Stimulated activated effector memory CD8-positive, alpha-beta T cell treated with anti-CD3 and anti-CD28 coated beads, Interleukin-12 subunit alpha, Interleukin-12 subunit beta, amount 100 ng/mL, for 72 hours (primary cell): ENCODE data around the gene GMPR2.
A peak's percentile ranks its signal among the peaks of the same experiment; 100 is the strongest.

ENCODE experiments used
- ATAC-seq: fragments of 150-1000 bp; cut with Tn5 transposase; 2 replicates; pipeline ENCODE4 v1.10.0; 2021
- DNase-seq, 2 donors: peaks; one replicate each; pipeline ENCODE4 v3.0.0; 2021 to 2022; ENCODE audit warnings: low spot score in 2 of 2
- H3K27ac Mint-ChIP-seq: one replicate; pipeline ENCODE4 v1.8.0; 2022; ENCODE audit warnings: mild to moderate bottlenecking, mixed read lengths
- H3K36me3 Mint-ChIP-seq: one replicate; pipeline ENCODE4 v1.8.0; 2022; ENCODE audit warnings: mild to moderate bottlenecking, mixed read lengths
- H3K4me1 Mint-ChIP-seq: one replicate; pipeline ENCODE4 v1.8.0; 2022; ENCODE audit warnings: mixed read lengths
- H3K4me3 Mint-ChIP-seq: one replicate; pipeline ENCODE4 v1.8.0; 2022; ENCODE audit warnings: mild to moderate bottlenecking, mixed read lengths
- H3K9me3 Mint-ChIP-seq: one replicate; pipeline ENCODE4 v1.8.0; 2022; ENCODE audit warnings: mixed read lengths

Gene GMPR2

DNA sequence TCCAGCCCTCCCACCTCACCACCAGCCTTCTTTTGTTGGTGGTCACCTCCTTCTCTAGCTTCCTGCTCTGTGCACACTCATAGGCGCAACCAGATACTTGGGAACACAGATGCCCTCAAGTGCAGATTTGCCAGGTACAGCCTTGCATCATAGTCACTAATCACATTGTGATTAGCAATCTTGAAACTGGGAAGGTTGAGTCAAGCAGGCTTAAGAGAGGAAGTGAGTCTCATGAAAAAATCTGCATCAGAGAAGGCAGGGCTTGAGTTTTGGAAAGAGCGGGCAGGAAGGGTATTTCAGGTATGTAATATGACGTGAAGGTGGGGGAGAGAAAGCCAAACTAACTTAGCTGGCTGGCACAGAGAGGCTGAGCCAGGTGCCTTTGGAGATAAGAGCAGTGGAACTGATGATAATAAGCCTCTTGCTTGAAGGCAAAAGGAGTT, 41.4 kb downstream of the GMPR2 start:
- Mint-ChIP-seq H3K36me3 (peaks cover 10% of the 10 kb centered on the region), H3K27ac (peak overlapping the region; percentile 0), H3K4me3 (peak overlapping the region; percentile 16), H3K9me3 (no peaks in the 10 kb centered on the region), H3K4me1 (peaks cover 59% of the 10 kb centered on the region)
- peak; percentile 22 to 74 for DNase-seq
- peak; percentile 77 for ATAC-seq

DNA sequence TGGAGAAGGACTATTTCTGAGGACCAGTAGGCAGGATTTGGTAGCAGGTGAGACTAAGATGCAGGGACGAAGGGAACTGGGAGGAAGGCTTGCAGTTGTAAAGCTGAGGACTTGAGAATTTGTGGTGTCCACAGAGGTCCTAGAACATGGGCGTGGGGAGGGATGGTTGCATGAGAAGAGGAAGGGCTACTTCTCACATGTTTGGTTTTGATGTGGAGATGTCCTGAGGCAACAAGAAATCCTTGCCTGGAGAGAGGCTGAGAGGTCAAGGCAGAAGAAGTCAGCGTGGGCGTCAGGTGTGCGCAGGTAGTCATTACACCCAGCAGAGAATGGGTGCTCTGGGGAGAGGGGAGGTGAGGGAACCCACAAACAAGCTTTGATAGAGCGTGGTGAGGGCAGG, 44.3 kb downstream of the GMPR2 start:
- Mint-ChIP-seq H3K4me3 (no peak overlapping the region), H3K4me1 (peaks cover 52% of the 10 kb centered on the region), H3K36me3 (peaks cover under 1% of the 10 kb centered on the region), H3K9me3 (no peaks in the 10 kb centered on the region), H3K27ac (peak overlapping the region; percentile 67)
- no peak for ATAC-seq
- no peak for DNase-seq

DNA sequence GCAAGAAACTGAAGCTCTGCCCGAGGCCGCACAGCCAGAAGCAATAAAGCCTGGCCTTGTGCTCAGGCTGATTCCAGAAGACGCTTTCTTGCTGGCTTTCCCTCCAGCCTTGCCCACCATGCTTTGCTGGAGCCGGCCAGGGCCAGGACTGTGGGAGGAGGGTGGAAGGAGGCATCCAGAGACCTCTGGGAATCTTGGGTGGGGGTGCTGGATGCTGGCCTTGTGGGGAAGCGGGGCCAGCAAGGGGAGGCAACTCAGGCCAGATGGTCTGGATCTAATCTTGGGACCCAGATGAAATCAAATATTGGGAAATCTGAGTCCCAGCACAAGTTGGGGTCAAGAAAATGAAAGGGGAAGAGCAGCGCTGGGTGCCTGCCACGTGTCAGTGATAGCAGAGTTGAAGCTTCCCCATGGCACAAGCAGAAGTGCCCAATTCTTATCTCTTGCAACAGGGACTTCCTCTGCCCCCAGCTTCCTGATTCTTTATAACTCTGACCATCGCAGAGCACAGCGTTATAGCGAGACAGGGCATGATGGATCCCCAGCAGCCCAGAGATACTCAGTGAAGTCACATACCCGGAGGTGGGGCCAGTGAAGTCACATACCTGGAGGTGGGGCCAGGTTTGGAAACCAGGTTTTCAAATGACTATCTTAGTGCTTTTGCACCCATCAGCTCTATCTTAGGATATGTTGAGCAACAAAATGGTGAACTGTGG, 45.0 kb downstream of the GMPR2 start:
- Mint-ChIP-seq H3K4me3 (no peak overlapping the region), H3K4me1 (peaks cover 45% of the 10 kb centered on the region), H3K36me3 (no peaks in the 10 kb centered on the region), H3K9me3 (no peaks in the 10 kb centered on the region), H3K27ac (peak overlapping the region; percentile 30)
- DNase-seq: no peak
- no peak for ATAC-seq

DNA sequence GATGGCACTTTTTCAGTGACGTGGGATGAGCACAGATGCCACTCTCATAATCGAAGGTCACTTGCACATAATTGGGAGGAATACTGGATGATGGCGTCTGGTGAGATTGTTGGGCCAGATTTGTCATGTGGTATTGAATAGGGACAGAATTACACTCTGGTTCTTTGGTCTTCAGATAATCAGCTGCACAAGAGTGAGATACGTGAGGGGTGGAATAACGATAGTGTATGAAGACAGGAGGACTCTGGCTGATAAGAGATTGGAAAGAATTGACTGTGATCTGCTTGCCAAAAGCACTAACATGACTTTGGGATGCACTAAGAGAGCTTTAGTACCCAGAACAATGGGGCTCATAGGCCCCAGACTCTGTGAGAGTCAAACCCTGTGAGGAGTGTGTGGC, 45.7 kb downstream of the GMPR2 start:
- DNase-seq: no peak
- ATAC-seq: no peak

DNA sequence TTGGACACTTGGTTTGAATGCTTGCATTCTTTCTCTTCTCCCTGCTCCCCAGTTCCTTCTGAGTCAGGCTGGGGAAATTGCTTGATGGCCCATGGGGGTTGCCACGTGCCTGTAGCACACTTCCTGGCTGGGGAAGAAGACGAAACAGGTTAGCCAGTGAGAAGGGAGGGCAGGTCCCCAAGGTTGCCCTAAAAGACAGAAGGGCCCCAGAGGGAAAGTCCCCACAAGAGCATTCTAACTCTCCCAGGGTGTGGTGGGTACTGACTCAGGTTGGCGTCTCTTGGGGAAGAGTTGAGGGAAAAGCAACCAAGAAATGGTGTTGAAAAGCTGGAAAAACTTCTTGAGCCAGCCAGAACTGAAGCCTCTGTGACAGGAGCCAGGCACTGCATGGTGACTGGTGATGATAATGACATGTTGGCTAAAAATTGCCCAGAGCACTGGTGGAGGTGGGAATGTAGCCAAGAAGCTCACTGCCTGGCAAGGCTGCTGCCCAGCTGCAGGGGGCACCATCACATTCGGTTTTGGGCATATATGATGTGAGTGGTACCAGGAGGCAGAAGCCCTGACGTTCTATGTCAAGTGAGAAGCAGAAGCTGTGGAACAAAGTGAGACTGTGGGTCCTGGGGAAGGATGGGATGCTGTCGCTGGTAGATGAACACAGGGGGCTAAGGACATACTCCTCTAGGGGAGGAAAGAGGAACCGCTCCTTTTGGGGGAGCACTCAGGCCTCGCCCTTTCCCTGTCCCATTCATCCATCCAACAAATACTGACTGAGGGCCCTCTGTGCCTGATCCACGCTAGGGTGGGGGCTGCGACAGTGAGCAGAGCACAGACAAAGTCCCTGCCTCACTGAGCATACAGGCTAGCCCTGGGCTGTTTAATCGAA, 46.8 kb downstream of the GMPR2 start:
- Mint-ChIP-seq H3K36me3 (no peaks in the 10 kb centered on the region), H3K9me3 (no peaks in the 10 kb centered on the region), H3K4me3 (peak overlapping the region; percentile 25), H3K27ac (peak overlapping the region; percentile 69), H3K4me1 (peaks cover 27% of the 10 kb centered on the region)
- ATAC-seq: peak; percentile 86
- DNase-seq: no peak

More for the DNA sequence above, 45.7 kb downstream of the GMPR2 start:
- no peaks in the 10 kb centered on the region for H3K9me3 Mint-ChIP-seq
- H3K36me3 Mint-ChIP-seq: no peaks in the 10 kb centered on the region
- peaks cover 38% of the 10 kb centered on the region for H3K4me1 Mint-ChIP-seq
- peak overlapping the region; percentile 30 for H3K27ac Mint-ChIP-seq
- no peak overlapping the region for H3K4me3 Mint-ChIP-seq

DNA sequence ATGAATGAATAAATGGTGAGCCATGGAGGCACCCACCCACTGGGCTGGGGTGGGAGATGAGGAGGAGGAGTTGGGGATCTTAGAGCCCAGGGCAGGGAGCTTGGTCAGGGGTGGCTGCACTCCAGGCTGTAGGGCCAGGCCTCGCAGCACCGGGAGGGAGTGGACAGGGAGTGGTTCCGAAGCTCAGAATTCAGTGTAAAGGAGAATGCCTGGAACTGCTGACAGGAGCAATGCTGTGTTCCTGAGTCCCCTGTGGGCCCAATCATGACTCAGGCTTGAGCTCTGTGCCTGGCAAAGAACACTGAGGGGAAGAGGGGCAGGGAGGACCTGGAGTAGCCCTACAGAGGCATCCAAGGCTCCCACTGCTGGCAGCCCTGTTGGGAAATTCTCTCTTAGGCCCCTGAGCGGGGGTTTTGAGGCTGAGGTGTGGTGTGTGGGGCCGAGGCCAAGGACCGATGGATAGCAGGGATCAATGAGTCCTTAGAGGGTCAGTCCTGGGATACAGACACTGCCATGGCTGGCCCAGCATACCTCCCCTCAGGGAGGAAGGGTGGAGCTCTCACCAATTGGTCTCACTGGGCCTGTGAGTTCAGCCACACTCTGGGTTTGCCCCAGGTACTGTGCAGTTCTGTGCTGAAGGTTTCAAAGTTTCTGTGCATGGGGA, 48.2 kb downstream of the GMPR2 start:
- Mint-ChIP-seq H3K9me3 (no peaks in the 10 kb centered on the region), H3K27ac (peak overlapping the region; percentile 69), H3K36me3 (no peaks in the 10 kb centered on the region), H3K4me1 (peaks cover 27% of the 10 kb centered on the region), H3K4me3 (no peak overlapping the region)
- no peak for DNase-seq
- ATAC-seq: no peak

DNA sequence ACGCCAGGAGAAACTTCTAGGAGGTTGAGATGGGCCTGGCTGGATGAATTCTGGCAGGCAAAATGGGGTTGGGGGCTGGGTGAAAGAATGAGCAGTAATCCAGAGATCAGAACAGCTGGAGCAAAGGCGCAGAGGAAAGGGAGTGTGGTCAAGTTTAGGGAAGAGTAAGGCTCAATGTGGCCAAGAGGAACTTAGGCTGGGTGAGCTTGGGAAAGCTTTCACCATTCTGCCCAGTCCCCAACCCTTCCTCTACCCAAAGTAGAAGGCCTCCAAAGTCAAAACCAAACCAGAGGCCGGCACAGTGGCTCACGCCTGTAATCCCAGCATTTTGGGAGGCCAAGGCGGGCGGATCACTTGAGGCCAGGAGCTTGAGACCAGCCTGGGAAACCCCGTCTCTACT, 48.9 kb downstream of the GMPR2 start:
- DNase-seq: no peak
- no peak overlapping the region for H3K4me3 Mint-ChIP-seq
- H3K4me1 Mint-ChIP-seq: peaks cover 31% of the 10 kb centered on the region
- H3K27ac Mint-ChIP-seq: peak overlapping the region; percentile 69
- ATAC-seq: no peak
- no peaks in the 10 kb centered on the region for H3K9me3 Mint-ChIP-seq
- no peaks in the 10 kb centered on the region for H3K36me3 Mint-ChIP-seq

DNA sequence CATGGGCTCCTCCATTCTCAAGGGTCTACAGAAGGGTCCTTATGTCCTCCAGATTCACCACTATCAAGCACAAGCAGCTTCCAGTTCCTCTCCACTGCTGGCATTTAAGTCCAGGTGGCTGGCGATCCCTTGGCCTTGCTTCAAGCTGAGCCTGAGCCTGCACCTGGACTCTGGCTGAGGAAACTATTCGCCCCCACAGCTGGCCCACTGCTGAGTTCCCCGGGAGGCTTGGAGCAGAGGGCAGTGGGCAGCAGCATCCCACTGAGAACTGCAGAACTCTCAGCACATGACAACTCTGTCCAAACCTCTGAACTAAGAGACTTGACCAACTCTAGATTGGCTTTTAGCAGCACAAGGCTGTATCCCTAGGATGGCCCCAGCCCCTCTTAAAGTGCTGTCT, 50.0 kb downstream of the GMPR2 start:
- Mint-ChIP-seq H3K27ac (peak overlapping the region; percentile 41), H3K36me3 (no peaks in the 10 kb centered on the region), H3K9me3 (no peaks in the 10 kb centered on the region), H3K4me1 (peaks cover 24% of the 10 kb centered on the region), H3K4me3 (no peak overlapping the region)
- DNase-seq: no peak
- ATAC-seq: no peak

DNA sequence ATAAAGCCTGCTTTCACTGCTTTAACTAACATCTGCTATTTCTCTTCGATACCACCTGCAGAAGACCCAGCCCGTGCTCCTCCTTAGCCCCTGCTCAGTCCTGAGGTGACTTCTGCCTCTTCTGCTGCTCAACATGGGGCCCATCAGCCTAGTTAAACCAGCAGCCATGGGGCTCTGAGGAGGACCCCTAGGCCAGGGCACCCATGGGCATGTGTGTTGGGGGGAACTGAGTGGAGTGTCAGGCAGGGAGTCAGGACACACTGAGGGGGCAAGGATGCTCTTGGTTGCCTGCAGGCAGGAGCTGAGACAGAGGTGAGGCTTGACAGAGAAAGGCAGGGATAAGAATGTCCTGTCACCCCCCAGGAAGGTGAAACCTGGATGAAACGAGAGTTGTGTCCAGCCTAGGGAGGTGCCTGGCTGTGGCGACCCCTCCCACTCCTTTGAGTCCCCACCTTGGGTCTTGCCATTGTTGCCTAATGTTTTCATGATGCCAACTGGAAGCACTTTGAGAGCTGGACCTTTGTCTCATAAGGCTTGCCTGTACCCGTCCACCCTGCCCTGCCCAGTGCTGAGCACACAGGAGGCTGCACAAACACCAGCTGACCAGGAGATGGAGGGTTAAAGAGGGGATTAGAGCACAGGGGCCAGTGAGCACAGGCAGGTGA, 51.2 kb downstream of the GMPR2 start:
- no peaks in the 10 kb centered on the region for H3K9me3 Mint-ChIP-seq
- no peak overlapping the region for H3K4me3 Mint-ChIP-seq
- no peaks in the 10 kb centered on the region for H3K36me3 Mint-ChIP-seq
- ATAC-seq: no peak
- no peak for DNase-seq
- H3K27ac Mint-ChIP-seq: no peak overlapping the region
- H3K4me1 Mint-ChIP-seq: peaks cover 15% of the 10 kb centered on the region

DNA sequence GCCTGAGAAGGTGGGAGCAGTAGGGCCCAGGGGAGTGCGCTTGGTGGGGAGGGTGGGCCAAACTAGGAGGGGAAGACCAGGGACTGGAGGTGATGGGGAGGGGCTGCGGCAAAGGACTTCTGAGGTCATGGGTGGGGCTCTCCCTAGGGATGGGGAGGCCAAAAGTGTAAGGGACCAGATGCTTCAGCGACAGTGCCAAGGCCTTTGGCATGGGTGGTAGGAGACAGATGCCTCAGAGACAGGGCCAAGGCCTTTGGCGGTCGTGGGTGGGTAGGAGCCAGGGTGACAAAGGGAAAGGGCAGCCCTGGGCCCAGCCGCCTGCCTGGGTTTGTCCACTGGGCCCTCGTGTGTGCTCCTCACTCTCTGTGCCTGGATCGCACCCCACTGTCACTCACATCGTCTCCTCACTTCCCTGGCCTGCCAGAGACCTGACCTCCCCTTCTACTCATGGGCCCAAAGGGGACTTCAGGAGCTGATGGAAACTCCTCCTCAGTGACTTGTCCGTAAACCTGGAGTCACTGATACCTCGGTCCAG, 51.8 kb downstream of the GMPR2 start:
- no peak overlapping the region for H3K4me3 Mint-ChIP-seq
- no peaks in the 10 kb centered on the region for H3K9me3 Mint-ChIP-seq
- DNase-seq (no peak), ATAC-seq (no peak)
- H3K27ac Mint-ChIP-seq: no peak overlapping the region
- H3K4me1 Mint-ChIP-seq: peaks cover 12% of the 10 kb centered on the region
- peaks cover under 1% of the 10 kb centered on the region for H3K36me3 Mint-ChIP-seq

DNA sequence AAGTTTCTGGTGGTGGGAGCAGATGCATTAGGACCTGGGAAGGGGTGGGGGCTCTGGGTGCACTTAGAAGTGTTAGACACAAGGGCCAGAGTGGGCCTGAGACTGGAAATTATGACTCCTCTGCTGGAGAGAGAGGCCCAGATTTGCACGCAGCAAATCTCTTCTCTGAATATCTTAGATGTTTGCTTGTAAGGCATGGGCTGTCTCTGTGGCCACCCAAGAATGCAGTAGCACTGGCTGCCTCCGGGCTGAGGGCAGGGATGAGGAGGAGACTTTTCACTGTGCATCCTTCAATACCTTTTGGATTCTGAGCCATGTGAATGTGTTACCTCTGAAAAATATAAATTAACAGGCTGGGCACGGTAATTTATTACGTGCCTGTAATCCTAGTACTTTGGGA, 52.6 kb downstream of the GMPR2 start:
- no peak overlapping the region for H3K27ac Mint-ChIP-seq
- peaks cover 15% of the 10 kb centered on the region for H3K4me1 Mint-ChIP-seq
- no peaks in the 10 kb centered on the region for H3K9me3 Mint-ChIP-seq
- peaks cover 8% of the 10 kb centered on the region for H3K36me3 Mint-ChIP-seq
- ATAC-seq (no peak), DNase-seq (no peak)
- no peak overlapping the region for H3K4me3 Mint-ChIP-seq

DNA sequence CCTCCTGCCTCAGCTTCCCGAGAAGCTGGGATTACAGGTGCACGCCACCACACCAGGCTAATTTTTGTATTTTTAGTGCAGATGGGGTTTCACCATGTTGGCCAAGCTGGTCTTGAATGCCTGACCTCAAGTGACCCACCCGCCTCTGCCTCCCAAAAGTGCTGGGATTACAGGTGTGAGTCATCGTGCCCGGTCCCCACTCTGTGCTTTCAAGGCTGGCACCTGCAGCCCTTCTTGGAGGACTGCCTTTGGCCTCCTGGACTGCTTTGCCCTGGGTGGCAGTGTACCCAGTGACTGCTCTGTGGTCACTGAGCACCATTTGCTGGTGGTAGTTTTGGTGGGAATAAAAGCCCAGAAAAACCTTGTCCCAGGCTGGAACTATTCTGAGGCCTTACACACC, 54.3 kb downstream of the GMPR2 start:
- Mint-ChIP-seq H3K36me3 (peaks cover 24% of the 10 kb centered on the region), H3K9me3 (no peaks in the 10 kb centered on the region), H3K27ac (no peak overlapping the region), H3K4me1 (peaks cover 24% of the 10 kb centered on the region), H3K4me3 (no peak overlapping the region)
- ATAC-seq (no peak), DNase-seq (no peak)
